HG03571 (cell line): ENCODE data around the gene MPPED2.
"Not testable (repeated sequence)": the region's sequence is repeated elsewhere in the genome, so short reads cannot be mapped to it uniquely, and the experiment has no call there.

Experiments used
- ATAC-seq: cut with Tn5 transposase; IDR thresholded peaks from one replicate; pipeline ENCODE4 v1.9.1; 2021; ENCODE audit not compliant: unreplicated experiment

The MPPED2 gene

DNA sequence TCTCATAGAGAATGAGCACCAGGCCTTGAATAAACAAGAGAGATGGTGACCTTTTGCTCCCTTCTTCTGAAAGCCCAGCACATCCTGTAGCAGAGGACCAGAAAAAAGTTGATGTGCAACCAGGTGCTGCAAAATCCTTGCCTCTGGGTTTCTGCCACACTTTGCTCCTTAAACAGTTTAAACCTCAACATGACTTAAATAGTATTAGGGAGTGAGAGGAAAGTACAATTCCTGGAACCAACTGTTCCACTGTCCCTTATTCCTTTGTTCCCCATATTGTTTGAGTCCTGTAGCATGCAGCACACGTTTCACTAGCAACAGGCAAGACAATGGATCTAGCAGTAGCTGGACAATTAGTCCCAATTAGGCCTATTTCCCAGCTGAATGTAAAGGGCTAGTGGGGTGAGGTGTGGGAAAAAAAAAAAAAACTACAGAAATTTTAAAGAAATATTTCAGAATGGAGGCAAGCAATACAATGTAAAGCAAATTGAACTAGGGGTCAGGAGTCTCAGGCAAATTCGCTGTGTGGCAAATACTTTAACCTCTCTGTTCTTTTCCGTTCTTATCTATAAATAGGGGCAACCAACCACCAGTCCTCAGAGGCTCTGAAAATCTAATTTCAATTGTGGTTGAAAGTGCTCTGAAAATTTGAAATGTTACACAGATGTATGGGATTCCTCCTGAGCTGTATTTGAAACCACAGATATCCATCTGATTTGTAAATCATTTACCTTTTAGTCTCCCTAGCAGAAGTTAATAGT, 6.6 kb downstream of the MPPED2 start:
- no peak for ATAC-seq

DNA sequence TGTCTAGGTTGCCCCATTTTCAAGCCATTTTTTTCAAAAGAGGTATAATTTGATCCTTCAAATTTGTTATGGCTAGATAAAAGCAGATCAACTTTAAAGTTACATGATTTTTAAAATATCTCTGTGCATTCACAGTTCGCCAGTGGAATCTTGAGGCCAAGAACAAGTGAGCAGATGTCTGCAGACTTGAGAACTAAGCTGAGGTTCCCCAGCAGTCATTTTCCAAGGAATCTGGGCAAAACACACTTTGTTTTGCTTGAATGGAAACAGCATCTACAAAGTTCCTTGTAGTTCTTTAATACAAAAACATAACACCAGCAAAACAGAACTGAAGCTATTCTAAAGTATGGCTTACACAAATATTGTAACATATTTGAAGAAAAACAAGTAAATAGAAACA, 7.7 kb downstream of the MPPED2 start:
- no peak for ATAC-seq

DNA sequence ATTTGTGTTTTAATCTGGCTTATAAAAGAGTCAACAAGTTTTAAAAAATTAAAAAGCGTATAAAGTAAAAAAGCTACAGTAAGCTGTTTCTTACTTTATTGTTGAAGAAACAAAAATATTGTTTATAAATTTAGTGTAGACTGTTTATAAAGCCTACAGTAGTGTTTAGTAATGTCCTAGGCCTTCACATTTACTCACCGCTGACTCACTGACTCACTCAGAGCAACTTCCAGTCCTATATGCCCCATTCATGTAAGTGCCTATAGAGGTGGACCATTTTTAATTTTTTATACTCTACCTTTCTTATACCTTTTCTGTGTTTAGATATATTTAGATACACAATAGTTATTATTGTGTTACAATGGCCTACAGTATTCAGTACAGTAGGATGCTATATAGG, 12.2 kb downstream of the MPPED2 start:
- ATAC-seq, result no peak

DNA sequence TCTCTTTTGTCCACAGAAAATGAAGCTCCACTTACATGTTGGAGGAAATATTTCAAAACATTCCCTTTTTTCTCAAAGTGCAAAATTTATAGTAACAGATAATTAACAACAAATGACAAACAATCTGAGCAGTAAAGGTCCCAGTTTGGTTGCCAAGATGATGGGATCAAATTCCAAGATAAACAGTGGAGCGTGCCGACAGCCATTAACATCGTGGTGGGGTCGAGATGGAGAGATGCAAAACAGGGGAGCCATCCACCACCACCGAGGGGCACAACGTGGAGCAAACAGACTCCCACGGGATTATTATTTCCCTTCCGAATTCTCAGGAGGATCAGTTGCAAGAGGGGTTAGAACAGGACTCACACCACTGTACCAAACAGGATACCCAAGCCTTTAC, 17.2 kb downstream of the MPPED2 start:
- no peak for ATAC-seq

DNA sequence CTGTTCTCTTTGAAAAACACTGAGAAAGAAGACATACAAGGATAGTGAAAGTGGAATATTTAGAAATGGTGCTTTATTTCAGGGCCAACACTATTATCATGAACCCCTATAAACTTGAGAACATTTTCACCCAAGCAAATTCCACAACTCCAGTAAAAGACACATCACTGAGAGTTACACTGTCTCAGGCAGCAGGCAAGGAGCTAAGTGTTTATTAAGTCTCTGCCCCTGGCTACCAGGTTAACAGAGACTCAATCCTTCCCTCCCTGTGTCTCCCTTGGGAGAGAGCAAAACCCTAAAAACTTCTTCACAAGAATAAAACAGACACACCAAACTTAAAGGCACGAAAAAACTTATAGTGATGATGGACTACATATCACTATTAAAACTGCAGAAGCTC, 18.5 kb downstream of the MPPED2 start:
- no peak for ATAC-seq

DNA sequence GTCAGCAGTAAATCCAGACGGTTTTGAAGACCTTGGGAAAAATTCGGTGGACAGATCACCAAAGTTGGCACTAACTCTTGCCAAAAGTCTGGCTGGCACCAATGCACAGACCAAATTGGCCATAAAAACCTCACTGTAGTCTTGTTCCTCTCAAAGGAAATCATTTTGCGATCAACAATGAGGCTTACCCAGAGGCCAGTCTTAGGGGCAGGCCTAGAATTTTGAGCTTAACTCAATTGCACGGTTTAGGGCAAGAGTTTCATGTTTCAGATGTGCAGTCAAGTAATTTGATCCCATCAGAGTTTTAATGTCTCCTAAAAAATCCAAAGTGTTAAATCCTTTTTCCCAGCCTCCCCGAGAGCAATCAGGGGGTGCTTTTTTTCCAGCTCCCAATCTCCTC, 19.0 kb downstream of the MPPED2 start:
- no peak for ATAC-seq

DNA sequence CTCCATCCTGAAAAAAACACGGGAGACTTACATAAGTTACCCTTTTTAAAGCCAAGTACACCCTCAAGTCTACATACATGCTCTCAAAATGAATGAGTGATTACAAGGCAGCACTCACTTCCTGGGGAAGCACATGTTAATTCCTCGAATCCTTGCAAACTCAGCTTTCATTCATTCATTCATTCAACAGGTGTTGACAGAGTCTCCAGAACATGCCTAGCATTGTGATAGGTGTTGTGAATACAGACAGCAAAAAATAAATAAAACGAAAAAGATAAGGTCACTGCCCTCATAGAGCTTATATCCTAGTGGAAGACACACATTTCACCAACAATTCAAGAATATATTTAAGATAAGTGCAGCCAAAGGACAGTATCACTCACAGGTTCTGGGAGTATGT, 19.7 kb downstream of the MPPED2 start:
- ATAC-seq, result no peak

- ATAC-seq, result no peak
These were observed 21.1 kb downstream of the MPPED2 start for GRCh38 chr11:30565027-30565426.

DNA sequence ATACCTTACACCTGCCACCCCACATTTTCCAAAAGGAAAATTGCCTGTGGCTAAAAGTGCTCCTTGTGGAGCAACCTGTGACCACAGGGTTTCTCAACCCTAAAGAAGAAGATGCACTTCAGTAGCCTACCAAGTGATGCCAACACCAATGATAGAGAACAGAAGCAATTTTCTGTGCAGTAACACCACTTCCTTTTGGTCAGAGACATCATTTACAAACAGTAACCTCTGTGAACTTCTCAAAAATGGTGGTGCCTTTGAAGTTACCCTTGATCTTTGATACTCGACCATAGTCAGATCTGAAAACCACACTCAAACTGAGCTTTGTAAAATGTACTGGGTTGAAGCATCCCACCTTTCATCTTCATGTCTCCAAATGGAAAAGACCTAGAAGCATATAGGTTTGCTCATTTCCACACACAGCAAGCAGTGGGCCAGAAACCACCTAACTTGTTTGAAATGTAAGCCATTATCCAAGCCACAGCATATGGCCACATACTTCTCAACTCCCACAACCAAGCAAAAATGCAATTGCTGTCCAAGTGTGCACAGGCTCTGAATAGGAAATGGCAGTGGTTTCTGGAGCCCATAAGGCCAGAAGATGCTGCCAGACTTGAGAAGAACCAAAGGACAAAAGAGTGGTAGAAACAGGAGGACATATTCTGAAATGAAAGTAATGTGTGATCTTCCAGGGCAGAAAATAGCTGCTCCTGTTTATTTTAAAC, 24.3 kb downstream of the MPPED2 start:
- no peak for ATAC-seq

DNA sequence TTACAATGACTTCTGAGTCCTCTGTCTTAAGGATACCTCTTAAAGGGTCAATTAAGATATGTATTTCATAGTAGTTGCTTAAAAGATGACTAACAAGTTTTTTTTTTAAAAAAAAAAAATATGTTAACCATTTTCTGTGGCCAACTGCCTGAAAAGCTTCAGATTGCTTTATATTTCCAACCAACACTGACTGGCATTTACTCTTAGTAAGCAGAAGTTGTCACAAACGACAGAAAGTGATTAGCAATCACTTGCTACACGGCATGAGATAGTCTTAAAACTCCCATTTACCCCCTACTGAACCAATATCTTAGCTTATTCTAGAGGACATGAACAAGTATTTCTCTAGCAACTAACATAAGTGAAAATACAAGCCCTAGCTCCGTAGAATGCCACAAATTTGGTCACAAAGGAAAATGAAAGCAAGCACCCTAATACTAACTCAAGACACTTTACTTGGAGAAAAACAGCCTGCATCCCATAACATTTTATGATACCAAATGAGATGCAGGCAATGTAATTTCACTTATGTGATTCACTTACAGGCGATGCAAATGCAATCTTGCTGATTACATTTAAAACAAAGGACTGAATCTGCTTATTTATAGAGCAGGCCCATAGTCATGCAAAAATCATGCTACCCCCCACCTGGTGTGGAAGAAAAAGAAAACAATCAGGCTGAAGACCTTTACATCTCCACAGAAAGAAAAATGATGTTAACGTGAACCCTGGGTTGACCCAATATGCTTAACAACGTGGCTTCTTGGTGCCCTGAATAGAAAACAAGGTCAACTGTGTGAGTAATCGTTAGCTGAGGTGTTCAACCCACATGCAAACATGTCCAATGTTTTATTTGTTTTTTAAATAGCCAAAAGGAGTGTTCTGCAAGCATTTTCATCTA, 25.7 kb downstream of the MPPED2 start:
- ATAC-seq, result no peak

DNA sequence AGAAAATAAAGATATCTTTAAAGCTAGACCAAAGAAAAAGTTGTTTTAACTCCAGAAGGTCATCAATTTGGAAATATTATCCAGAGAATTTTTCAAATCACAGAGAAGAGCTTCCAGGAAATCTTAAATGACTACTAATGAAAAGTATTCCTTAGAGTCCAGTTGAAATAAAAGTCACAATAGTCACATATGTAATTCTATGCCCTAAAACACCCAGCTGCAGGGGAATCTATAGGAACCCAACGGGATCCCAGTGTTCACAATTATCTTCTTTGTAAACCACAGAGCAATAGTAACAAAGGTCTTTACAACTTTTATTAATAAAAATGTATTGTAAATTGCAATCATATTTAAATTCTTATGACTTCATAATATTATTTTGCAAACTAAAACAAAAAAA, 27.1 kb downstream of the MPPED2 start:
- ATAC-seq, result no peak

DNA sequence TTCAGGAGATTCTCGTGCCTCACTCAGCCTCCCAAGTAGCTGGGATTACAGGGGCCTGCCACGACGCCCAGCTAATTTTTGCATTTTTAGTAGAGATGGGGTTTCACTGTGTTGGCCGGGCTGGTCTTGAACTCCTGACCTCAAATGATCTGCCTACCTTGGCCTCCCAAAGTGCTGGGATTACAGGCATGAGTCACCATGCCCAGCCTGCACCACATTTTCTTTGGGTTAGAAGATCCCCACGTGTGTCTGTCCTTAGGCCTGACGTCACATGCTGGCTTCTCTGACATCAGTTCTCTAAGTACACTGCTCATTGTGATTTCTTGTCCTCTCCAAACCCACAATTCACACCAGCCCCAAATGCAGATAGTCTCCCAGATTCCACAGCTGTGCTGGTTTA, 31.6 kb downstream of the MPPED2 start:
- ATAC-seq, result not testable (repeated sequence)

- ATAC-seq, result no peak
These were observed 32.5 kb downstream of the MPPED2 start for GRCh38 chr11:30553521-30554110.

DNA sequence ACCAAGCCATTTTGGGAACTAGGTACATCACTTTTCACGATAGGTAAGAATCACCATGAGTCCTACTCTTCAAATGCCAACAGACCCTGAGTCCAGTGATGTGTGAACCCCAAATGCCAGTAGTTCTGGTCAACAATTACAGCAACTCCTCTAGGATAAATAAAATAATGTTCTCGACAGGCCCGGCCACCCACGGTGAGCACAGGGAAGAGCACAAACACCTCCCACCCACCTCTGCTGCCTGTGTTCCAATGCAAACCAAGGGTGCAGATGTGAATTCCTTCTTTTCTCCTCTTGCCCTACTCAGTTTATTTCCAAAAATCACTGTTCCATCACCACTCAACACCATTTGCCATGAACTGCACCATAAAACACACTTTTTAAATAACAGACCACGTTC, 33.3 kb downstream of the MPPED2 start:
- ATAC-seq, result no peak

GRCh38 chr11:30550022-30550542, 36.1 kb downstream of the MPPED2 start:
- no peak for ATAC-seq

GRCh38 chr11:30549565-30549964, 36.6 kb downstream of the MPPED2 start:
- no peak for ATAC-seq

GRCh38 chr11:30546334-30546733, 39.8 kb downstream of the MPPED2 start:
- no peak for ATAC-seq

DNA sequence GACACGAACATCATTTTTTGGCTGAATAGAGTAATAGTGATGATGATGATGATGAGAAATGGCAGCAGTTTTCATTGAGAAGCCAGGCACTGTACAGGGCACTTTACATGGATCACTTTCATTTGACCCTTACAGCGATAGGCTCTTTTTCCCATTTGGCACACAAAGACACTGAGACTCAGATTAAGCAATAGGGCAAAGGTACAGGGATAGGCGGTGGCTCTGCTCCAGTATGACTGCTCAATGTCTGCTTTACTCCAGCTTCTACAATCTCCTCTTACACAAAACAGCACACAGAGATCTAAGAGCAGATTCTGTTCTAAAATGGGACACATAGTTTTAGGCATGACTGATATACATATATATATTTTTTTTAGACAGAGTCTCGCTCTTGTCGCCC, 40.6 kb downstream of the MPPED2 start:
- ATAC-seq, result no peak

DNA sequence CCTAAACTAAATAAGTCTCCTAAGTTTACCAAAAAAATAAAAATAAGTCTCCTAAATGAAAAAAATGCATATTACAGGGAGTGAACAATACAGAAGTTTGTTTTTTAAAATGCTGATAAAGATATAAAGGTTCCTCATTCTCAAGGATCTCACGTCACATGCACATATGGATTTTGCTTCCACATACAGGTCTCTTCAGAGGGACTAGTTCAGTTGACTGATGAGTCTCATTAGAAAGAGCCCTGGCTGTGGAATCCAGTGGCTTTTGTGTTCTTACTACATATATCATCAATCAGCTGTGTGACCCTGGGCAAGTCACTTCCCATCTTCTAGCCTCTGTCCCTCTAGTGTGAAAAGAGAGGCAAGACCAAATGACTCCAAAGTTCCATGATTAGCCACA, 43.1 kb downstream of the MPPED2 start:
- no peak for ATAC-seq

DNA sequence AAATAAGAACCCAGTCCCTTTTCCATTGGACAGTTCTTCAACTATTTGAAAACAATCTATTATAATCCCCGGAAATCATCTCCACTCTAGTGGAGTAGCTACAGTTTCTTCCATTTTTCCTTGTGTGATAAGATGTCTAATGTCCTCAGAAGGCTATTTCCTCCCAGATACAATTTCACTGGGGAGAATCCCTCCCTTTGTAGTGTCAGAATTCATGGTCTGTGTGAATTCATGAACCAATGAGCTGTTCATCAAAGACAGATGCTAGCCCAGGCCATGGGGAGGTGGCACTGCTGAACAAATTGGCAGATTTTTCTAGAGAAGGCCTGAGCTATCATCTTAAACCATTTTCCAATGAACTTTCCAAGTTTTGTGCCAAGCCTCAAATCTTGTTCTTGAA, 45.4 kb downstream of the MPPED2 start:
- ATAC-seq, result no peak

- no peak for ATAC-seq
These were observed 47.9 kb downstream of the MPPED2 start for GRCh38 chr11:30538251-30538650.
